LNCAP (cell line): ENCODE results near the gene RHEBL1.

ENCODE experiments used
- TF ChIP-seq, protein P1 (sequence below): fragments of 450-650 bp; IDR thresholded peaks from 2 replicates; pipeline ENCODE4 v1.5.1; 2017; ENCODE audit warnings: mild to moderate bottlenecking

The RHEBL1 gene

DNA sequence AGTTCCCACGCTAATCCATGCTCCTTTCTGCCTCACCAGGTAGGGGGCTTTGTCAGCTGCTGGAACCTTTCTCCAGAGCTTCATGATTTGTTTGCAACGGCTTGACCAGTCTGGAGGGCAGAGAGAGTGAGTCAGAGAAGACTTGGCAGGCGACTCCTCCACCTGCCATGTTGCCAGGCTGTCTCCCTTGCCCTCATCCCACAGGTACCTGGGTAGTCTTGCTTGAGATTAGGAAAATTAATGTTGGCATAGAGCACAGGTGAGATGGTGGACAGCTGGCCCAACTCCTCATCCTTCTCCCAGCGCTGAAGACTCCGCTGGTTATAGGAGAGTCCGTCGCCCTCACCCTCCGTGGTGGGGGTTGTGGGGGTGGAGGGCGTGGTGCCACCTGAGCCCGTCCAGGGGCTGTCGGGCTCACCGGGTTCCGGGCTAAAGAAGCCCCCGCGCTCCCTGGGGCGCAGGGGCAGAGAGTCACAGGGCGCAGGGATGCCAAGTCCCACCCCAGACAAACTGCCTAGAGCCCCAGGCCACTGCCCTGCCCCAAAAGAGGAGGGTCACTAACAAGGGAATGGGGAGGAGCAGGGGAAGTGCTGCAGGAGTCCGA, 27.8 kb downstream of the RHEBL1 start:
- TF ChIP-seq, protein P1, sequence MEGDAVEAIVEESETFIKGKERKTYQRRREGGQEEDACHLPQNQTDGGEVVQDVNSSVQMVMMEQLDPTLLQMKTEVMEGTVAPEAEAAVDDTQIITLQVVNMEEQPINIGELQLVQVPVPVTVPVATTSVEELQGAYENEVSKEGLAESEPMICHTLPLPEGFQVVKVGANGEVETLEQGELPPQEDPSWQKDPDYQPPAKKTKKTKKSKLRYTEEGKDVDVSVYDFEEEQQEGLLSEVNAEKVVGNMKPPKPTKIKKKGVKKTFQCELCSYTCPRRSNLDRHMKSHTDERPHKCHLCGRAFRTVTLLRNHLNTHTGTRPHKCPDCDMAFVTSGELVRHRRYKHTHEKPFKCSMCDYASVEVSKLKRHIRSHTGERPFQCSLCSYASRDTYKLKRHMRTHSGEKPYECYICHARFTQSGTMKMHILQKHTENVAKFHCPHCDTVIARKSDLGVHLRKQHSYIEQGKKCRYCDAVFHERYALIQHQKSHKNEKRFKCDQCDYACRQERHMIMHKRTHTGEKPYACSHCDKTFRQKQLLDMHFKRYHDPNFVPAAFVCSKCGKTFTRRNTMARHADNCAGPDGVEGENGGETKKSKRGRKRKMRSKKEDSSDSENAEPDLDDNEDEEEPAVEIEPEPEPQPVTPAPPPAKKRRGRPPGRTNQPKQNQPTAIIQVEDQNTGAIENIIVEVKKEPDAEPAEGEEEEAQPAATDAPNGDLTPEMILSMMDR: no peak

DNA sequence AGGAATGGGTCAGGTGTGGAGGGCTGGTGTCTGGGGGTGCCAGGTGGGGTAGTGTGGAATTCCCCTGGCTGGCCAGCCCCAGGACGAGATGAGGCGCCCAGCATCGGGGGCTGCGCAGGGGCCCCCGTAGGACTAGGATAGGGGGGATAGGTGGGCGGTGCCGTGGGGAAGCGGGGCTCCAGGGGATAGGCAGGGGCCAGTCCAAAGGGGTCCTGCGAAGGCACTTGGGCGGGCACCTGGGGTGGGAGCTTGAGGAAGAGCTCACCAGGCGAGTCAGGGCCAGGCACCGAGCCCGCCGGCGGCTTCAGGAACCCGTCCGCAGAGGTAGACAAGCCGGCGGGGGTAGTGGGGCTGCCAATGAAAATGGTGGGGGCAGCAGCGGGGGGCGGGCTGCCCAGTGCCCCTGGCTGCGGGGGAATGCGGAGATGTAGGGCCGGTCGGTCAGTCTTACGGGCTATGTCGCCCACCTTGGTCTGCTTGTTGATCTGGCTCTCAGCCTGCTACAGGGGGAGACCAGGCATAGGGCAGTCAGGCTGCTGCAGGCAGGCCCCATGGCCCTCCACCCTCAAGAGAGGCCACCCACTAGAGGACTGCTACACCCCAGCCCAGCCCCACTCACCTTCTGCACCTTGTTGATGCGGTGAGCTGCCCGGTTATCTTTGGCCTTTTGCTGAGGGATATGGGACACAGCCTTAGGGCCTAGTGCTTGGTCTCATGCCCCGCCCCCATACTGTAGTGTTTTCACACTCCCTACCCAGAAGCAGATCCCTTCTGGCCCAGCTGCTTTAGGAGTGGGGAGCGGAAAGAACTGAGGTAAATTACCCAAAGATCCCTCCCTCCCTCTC, 28.5 kb downstream of the RHEBL1 start:
- TF ChIP-seq, protein P1: no peak

DNA sequence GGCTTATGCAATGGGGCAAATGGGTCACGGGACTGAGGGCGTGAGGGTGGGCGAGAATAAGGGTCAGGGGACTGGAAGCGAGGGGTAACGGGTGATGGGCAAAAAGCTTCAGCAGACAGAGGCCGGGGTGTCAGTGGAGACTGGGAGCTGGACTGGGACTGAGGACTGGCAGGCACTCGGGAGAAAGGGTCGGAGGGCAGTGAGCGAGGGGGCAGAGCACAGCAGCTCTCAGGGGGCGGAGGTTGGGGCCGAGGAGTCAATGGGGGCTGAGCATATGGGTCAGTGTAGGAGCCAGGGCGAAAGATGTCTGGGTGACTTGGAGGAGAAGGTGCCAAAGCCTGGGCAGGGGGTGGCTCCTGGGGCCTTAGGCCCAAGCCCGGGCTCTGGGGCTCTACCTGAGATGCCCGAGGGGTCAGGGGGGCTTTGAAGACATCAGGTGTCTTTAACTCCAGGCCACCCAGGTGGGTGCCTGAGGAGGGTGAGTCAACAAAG, 29.4 kb downstream of the RHEBL1 start:
- TF ChIP-seq, protein P1: no peak

DNA sequence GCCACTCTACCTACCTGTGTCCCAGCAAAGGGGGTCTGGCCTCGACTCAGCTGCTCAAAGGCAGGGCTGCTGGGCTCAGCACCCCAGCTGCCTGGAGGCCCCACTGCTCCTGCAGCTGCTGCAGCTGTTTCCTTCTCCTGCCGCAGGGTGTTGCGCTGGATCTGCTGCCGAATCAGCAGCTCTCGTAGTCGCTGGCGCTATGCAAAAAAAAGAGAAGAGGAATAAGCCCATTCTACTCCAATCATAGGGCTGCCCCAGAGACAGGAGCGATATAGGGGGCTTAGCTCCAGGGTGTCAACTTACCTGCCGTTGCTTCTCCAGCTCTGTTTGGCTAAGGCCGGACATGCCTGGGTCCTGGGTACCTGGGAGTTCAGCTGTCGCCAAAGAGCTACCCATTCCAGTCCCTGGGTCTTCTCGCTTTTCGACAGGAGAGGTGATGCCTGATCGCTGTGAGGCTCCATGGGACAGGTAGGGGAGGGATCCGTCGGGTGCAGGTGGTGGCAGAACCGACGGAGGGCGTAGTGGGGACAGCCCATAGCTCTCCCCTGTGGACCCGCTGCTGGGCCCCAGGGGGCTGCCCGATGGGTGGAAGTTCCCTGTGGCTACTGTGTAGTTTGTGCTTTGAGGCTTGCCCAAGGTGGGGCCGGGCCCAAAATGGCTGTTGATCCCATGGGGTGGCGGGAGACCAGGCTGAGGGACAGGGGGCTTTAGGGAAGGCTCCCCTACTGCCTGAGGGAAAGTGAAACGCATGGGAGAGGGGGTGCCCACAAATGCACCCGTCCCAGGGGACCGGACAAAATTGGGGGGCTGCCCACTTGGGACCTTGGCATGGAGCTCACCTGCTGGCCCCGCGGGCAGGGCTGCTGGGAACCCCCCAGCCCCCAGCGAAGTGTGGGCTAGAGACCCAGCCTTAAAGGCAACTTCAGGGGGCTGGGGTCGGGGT, 30.1 kb downstream of the RHEBL1 start:
- TF ChIP-seq, protein P1: no peak

DNA sequence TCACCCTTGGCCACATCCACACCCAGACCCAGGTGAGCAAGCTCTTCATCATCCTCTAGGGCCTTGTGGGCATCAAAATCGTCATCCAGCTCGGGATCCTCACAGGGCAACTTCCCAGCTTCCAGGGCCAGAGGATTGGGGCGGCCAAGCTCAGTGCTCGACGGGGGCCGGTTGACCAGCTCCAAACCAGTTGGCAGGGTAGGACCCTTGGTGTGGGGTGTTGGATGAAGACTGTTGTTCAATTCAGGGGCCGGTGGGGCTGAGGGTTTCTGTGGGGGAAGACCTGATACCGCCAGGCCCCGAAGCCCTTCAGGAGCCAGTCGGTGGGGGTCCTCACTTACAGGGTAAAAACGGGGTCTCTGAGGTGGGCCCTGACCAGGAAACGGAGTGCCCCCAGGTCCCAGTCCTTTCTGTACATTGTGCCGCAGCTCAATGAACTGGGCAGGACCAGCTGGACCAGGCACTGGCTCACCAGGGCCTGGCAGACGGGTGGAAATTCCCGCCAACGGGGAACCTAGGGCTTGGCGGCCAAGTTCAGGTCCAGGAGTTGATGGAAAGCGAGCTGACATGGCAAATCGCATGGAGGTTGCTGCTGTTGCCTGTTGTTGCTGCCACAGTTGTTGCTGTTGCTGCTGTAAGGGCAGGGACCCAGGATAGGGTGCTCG, 31.4 kb downstream of the RHEBL1 start:
- TF ChIP-seq, protein P1: no peak

DNA sequence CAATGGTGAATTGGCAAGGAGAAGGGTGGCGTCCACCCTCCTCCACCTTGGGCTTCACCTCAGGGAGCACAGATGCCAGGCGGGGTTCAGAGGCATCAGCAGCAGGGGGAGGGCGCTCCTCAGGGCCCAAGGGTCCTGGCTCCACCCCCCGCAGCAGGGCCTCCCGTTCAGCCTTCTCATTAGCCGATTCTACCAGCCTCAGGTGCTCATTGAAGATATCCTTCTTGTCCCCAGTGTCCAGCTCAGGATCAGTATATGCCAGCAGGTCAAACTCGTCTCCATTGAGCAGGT, 31.9 kb downstream of the RHEBL1 start:
- TF ChIP-seq, protein P1: no peak
